ENCODE results near the gene KLHL6.
"Not testable (repeated sequence)": the region's sequence is repeated elsewhere in the genome, so short reads cannot be mapped to it uniquely, and the experiment has no call there.

Gene KLHL6

GRCh38 chr3:183529185-183529584 lies 26.3 kb downstream of the KLHL6 start:
- DNase-seq: no peak

- DNase-seq: not testable (repeated sequence)
These were observed 26.7 kb downstream of the KLHL6 start for GRCh38 chr3:183528758-183529157.

DNA sequence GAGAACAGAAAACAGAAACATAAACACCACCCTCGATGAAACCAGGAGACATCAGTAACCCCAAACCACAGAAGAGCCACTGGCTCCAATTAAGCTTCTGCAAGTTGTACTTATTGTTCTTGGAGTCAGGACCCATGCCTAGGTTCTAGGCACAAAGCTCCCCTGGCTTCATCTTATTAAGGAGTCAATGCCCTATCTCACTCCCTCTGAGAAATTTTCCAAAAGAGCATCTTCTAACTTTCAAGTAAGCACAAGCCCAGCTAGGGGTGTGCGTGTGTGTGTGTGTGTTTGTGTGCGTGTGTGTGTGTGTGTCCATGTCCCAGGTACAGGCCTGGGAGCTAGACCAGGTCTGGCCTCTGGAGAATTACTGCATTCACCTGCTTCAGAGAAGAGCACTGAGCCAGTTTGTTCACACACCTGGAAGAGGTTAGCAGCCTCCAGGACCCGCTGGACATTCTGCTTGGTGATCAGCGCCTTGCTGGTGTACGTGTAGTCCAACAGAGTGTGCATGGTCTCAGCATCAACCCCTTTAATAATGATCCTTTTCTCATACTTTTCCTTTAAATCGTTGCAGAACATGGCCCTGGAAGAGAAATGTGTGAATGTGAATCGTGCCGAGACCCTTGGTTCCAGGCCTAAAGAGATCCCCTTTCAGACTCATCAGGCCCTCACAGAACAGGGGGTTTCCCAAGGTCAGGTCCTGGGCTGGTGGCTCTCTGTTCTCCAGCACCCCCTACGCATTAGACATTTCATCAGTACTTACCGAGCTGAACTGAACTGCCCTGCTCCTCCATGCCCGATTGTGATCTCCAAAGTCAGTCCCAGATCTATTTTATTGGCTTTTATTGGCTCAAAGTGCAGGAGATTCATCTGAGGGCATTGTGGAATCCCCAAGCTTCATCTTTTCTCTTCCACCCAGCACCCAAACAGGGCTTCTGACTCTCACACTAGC lies 27.8 kb downstream of the KLHL6 start:
- DNase-seq: peak in 1 of 4 experiments; percentile 25

DNA sequence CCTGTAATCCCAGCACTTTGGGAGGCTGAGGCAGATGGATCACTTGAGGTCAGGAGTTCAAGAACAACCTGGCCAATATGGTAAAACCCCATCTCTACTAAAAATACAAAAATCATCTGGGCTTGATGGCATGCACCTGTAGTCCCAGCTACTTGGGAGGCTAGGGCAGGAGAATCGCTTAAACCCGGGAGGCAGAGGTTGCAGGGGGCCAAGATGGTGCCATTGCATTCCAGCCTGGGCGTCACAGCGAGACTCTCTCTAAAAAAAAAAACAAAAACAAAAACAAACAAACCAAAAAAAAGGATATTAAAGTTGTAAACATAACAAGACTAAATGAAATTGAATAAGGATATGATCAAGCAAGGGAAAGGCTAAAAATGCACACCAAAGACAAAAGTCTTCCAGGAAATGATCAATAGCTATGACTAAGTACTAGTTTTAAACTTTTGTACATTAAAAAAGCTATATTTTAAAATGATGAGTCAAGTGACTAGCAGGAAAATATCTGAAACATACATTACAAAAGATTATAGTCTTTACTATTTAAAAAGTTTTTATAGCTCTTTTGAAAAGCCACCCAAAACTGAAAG lies 28.6 kb downstream of the KLHL6 start:
- DNase-seq: no peak

GRCh38 chr3:183524476-183524875 lies 31.0 kb downstream of the KLHL6 start:
- DNase-seq: no peak

GRCh38 chr3:183520741-183521556 lies 34.6 kb downstream of the KLHL6 start:
- not testable (repeated sequence) for DNase-seq

DNA sequence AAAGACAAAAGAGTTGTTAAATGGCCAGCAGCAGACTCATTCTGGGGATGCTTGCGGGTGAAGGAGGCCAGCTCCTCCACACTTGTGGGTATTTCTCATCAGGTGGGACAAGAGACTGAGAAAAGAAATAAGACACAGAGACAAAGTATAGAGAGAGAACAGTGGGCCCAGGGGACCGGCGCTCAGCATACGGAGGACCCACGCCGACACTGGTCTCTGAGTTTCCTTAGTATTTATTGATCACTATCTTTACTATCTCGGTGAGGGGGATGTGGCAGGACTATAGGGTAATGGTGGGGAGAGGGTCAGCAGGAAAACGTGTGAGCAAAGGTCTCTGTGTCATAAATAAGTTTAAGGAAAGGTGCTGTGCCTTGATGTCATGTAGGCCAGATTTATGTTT lies 35.2 kb downstream of the KLHL6 start:
- not testable (repeated sequence) for DNase-seq

- no peak for DNase-seq
These were observed 35.6 kb downstream of the KLHL6 start for GRCh38 chr3:183519891-183520290.

- DNase-seq: no peak
These were observed 36.8 kb downstream of the KLHL6 start for GRCh38 chr3:183518491-183519251.

GRCh38 chr3:183517607-183518006 lies 37.9 kb downstream of the KLHL6 start:
- peak in 1 of 4 experiments; percentile 17 for DNase-seq

- peak; percentile 84 to 95 (median 86) for DNase-seq
These were observed 39.3 kb downstream of the KLHL6 start for GRCh38 chr3:183515968-183516851.

DNA sequence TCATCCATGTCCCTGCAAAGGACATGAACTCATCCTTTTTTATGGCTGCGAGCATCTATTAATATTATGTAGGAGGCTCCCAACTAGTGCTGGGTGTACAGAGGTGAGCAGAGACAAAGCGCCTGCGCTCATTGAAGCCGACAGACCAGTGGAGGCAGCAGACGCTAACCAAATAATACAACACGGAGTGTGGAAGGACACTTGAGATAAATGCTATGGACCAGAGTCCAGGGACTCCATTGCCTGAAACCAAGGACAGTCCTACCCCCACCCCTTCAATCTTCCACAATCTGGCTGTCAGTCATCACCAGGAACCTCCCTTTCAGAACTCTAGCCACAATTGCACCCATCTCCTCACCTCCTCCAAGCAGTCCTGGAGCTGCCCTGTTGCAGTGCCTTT lies 41.5 kb downstream of the KLHL6 start:
- no peak for DNase-seq

DNA sequence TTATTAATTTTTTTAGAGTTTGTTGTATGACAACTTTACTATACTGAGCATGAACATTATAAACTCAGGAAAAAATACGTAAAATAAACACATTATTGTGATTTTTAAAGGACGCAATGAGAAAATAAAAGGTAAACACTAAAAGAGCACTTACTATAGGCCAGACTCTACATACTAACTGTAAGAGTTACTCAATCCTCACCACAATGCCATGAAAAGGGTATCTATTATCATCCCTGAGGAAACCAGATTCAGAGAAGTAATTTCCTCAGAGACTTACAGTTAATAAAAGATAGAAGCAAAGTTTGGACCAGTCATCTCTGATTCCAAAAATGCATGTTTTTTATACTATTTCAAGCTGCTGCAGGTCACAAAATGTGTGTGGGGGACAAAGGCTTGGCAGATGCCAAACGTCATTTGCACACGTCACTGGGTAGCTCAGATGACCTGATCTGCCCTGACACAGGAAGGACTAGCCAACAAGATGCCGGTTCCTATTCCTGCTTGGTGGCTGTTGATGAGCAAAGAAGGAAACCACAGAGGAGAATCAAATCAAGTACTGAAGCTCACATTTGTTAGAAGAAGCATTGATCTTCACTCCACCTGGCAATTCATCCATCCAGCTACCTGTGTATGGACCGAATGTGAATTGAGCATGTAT lies 42.3 kb downstream of the KLHL6 start:
- peak; percentile 83 to 96 (median 88) for DNase-seq

GRCh38 chr3:183511286-183512131 lies 44.0 kb downstream of the KLHL6 start:
- DNase-seq: peak in 1 of 4 experiments; percentile 31

- peak; percentile 43 to 83 (median 71) for DNase-seq
These were observed 46.7 kb downstream of the KLHL6 start for GRCh38 chr3:183508821-183509220.

GRCh38 chr3:183507551-183507950 lies 48.0 kb downstream of the KLHL6 start:
- DNase-seq: no peak

DNA sequence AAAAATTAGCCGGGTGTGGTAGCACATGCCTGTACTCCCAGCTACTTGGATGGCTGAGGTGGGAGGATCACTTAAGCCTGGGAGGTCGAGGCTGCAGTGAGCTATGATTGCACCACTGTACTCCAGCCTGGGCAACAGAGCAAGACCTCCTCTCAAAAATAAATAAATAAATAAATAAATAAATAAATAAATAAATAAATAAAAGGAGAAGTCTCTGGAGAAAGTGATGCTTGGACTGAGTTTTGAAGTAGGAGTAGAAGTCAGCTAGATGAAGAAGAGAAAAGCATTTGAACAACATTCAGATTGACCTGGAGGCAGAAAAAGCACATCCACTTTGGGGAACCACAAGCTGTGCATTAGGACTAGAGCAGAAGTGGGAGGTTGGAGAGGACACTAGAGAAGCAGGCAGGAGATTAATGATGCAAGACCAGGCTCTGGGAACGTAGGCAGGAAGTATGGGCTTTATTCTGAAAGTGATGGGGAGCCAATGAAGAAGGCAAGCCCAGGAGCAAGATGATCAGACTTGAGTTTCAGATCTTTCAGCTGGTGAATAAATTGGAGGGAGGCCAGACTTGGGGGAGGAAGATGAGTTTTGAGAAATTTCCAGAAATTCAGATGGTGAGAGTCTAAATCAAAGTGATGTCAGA lies 48.7 kb downstream of the KLHL6 start:
- DNase-seq: peak; percentile 81 to 93 (median 86)

GRCh38 chr3:183504597-183504996 lies 50.9 kb downstream of the KLHL6 start:
- DNase-seq: no peak

DNA sequence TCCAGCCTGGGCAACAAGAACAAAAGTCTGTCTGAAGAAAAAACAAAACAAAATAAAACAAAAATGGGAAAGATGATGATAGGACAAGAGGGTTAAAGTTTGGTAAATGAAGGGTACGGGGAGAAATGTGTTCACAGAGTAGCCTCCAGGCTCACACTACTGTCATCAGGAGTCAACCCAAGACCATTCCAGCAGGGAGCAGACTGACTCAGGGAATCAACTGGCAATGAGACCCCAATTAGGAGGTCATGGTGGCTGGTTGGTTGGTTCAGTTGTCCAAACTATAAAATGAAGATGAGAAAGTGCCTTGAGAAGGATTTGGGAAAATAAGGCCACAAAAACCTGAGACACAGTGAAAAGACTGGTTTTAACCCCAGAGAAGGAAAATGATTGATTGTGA lies 51.8 kb downstream of the KLHL6 start:
- DNase-seq: no peak

Data from suppressor macrophage (primary cell).